Psoas muscle (tissue), 8 donors: ENCODE measurements around the gene RNF34. TPM values are rescaled to one million over a fixed set of nuclear protein-coding genes. Genes with fewer than 3 reads are reported as not detected.

Experiments used
- ATAC-seq, 4 donors: fragments of 200-7000 bp; cut with Tn5 transposase; one replicate each; pipeline ENCODE4 v1.9.1; 2020; ENCODE audit warnings: moderate library complexity in 3 of 4, mild to moderate bottlenecking in 2 of 4
- DNase-seq, 2 donors: peaks; one replicate each; pipeline ENCODE4 v3.0.0-alpha.2; 2020
- H3K27ac ChIP-seq: fragments of 200-600 bp; one replicate; pipeline ENCODE4 v1.8.0; 2022
- H3K27me3 ChIP-seq, 3 donors: fragments of 200-600 bp in 1 of 3; one replicate each; pipeline versions ENCODE4 v1.6.1 to v1.8.0; 2013 to 2022; ENCODE audit warnings: low read length in 2 of 3, mild to moderate bottlenecking in 2 of 3, moderate library complexity in 1 of 3; ENCODE audit not compliant: insufficient read depth in 3 of 3
- H3K36me3 ChIP-seq, 2 donors: fragments of 200-600 bp in 1 of 2; one replicate each; pipeline versions ENCODE4 v1.6.1 to v1.8.0; 2013 to 2022; ENCODE audit warnings: low read depth in 1 of 2, mild to moderate bottlenecking in 1 of 2, moderate library complexity in 1 of 2; ENCODE audit not compliant: insufficient read depth in 1 of 2
- H3K4me1 ChIP-seq: fragments of 200-600 bp; one replicate; pipeline ENCODE4 v1.8.0; 2022
- H3K4me3 ChIP-seq: fragments of 200-600 bp; one replicate; pipeline ENCODE4 v1.8.0; 2022; ENCODE audit warnings: mild to moderate bottlenecking
- H3K9me3 ChIP-seq: fragments of 200-600 bp; one replicate; pipeline ENCODE4 v1.8.0; 2022
- CTCF ChIP-seq: fragments of 200-600 bp; IDR thresholded peaks from one replicate; pipeline ENCODE4 v1.8.0; 2022; ENCODE audit warnings: antibody characterized with exemption
- WGBS, 3 donors: extraction: QIAGEN DNeasy Blood & Tissue Kit; methylation state at CpG; one replicate each; pipeline versions ENCODE4 v1.1.6 to v1.1.7; 2013; 5-methylcytosine and 5-hydroxymethylcytosine counted together
- intact Hi-C, 2 donors: fragments of 100-400 bp; cut with DNase I; formaldehyde crosslinking; loops; one replicate each; pipeline versions ENCODE4 v1.11.0 to v1.14.2; 2022
- polyA plus RNA-seq, 3 donors: library from polyadenylated mRNA; stranded (reverse); fragments of 200-250 nt; gene quantifications; one replicate each; pipeline ENCODE4 v1.2.3, GENCODE V29; 2013
- total RNA-seq, 4 donors: library from RNA; stranded (reverse); fragmentation: NEBNext Ultra II Directional in 2 of 4; extraction: Animal tissue kit (Norgen Biotek cat#: 25700) in 2 of 4; gene quantifications; one replicate each; pipeline versions ENCODE4 v1.2.1 to v1.2.4, GENCODE V29; 2021 to 2023
- donor health status: healthy with polysubstance abuse.
- donor health status: DM: no; HTN: no; CAD: no; lungs with moderate emphysema.
- donor health status: Bipolar disorder and iron deficiency.
- donor health status: healthy.
- donor health status: DM: yes; HTN: yes; CAD: no.
- donor health status: DM: no; HTN: no; CAD: no.
- donor health status: DM: no; HTN: no; CAD: no.
- donor health status: DM: yes; HTN: yes; CAD: no.

The RNF34 gene
- total and polyA plus RNA-seq, 7 donors: 12.8 to 53.3 (median 43.3) TPM

- H3K36me3 ChIP-seq: peaks cover 0 to 17% of the 10 kb centered on the region in 2 donors
- H3K27me3 ChIP-seq: no peaks in the 10 kb centered on the region
- H3K4me1 ChIP-seq: no peaks in the 10 kb centered on the region
- ATAC-seq (no peak), DNase-seq (no peak)
- no peak overlapping the region for H3K4me3 ChIP-seq
- intact Hi-C loops: no loop called here
- TF ChIP-seq CTCF: no peak
- no peak overlapping the region for H3K27ac ChIP-seq
- H3K9me3 ChIP-seq: no peaks in the 10 kb centered on the region
- WGBS, 3 donors: 76 to 87% (median 78%) methylated on average over 16 of the region's 16 CpGs
Observed at GRCh38 chr12:121448771-121449315, 48.9 kb downstream of the RNF34 start.

DNA sequence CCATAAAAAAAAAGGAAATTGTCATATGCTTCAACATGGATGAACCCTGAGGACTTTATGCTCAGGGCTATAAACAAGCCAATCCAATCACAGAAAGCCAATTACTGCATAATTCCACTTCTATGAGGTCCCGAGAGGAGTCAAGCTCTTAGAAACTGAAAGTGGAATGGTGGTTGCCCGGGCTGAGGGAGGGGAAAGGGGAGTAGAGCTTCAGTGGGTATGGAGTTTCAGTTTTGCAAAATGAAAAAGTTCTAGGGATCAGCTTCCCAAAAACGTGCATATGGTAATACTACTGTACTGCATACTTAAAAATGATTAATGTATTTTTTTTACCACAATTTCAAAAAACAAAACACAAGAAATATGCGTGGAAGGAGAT, 52.0 kb downstream of the RNF34 start:
- no peak for TF ChIP-seq CTCF
- intact Hi-C loops: no loop called here
- Histone ChIP-seq H3K27me3 (no peaks in the 10 kb centered on the region), H3K27ac (peak overlapping the region; percentile 10), H3K36me3 (peaks cover 0 to 11% of the 10 kb centered on the region in 2 donors), H3K4me3 (peak overlapping the region; percentile 38), H3K4me1 (peaks cover 13% of the 10 kb centered on the region), H3K9me3 (no peaks in the 10 kb centered on the region)
- DNase-seq (no peak), ATAC-seq (no peak)
- 46 to 49% (median 47%) methylated on average over 4 of the region's 4 CpGs for WGBS, 3 donors

DNA sequence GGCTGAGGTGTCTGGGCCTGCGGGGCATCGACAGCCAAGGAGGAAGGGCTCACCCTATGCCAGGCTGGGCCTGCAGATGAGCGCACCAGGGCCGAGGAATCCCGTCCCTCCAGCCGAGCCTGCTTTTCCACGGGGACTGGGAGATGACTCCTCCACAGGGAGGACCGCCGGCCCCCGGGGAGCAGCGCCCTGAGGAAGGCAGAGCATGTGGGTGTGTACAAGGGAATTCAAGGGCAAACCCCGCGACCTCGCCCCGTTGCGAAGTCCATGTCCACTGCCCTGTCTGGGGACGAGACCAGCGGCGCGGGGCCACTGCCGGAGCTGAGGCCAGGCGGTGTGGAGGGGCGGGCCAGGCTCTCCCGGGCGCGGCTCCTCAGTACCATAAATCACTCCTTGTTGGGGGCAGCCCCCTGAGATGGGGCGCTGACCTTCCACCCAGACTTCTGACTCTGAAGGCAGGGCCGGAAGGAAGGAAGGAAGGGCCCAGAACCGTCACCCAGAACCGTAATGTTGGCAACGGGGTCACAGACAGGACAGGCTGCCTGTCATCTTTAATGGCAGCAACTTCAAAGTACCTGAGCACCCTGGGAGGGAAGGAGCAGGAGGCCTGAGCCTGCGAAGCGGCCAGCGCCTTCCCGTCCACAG, 52.5 kb downstream of the RNF34 start:
- TF ChIP-seq CTCF: no peak
- peaks cover 16% of the 10 kb centered on the region for H3K4me1 ChIP-seq
- peaks cover 0 to 11% of the 10 kb centered on the region in 2 donors for H3K36me3 ChIP-seq
- no peak for DNase-seq
- H3K9me3 ChIP-seq: no peaks in the 10 kb centered on the region
- no peaks in the 10 kb centered on the region for H3K27me3 ChIP-seq
- peak overlapping the region; percentile 10 for H3K27ac ChIP-seq
- ATAC-seq: peak; percentile 23 to 31 (median 28)
- WGBS, 3 donors: 60 to 67% (median 66%) methylated on average over 30 to 35 of the region's 35 CpGs
- intact Hi-C loops: no loop called here
- peak overlapping the region; percentile 38 for H3K4me3 ChIP-seq

- no peaks in the 10 kb centered on the region for H3K9me3 ChIP-seq
- no peak for TF ChIP-seq CTCF
- peaks cover 0 to 11% of the 10 kb centered on the region in 2 donors for H3K36me3 ChIP-seq
- ATAC-seq: no peak
- peaks cover 16% of the 10 kb centered on the region for H3K4me1 ChIP-seq
- H3K4me3 ChIP-seq: no peak overlapping the region
- no peaks in the 10 kb centered on the region for H3K27me3 ChIP-seq
- no peak overlapping the region for H3K27ac ChIP-seq
- intact Hi-C loops: no loop called here
- no peak for DNase-seq
- 85 to 89% (median 89%) methylated on average over 39 of the region's 39 CpGs for WGBS, 3 donors
Observed at GRCh38 chr12:121452985-121453360, 53.1 kb downstream of the RNF34 start.

- Histone ChIP-seq H3K27me3 (no peaks in the 10 kb centered on the region), H3K36me3 (peaks cover 0 to 11% of the 10 kb centered on the region in 2 donors), H3K9me3 (no peaks in the 10 kb centered on the region), H3K4me1 (peaks cover 16% of the 10 kb centered on the region), H3K27ac (no peak overlapping the region), H3K4me3 (no peak overlapping the region)
- ATAC-seq: no peak
- no peak for DNase-seq
- WGBS, 3 donors: 88 to 95% (median 94%) methylated on average over 18 of the region's 18 CpGs
- no peak for TF ChIP-seq CTCF
- intact Hi-C loops: no loop called here
Observed at GRCh38 chr12:121453629-121454028, 53.7 kb downstream of the RNF34 start.
